Psoas muscle (tissue), 8 donors: ENCODE measurements around the gene TNFAIP1. TPM values are rescaled to one million over a fixed set of nuclear protein-coding genes. Genes with fewer than 3 reads are reported as not detected.

ENCODE experiments used
- ATAC-seq, 4 donors: fragments of 200-7000 bp; cut with Tn5 transposase; one replicate each; pipeline ENCODE4 v1.9.1; 2020; ENCODE audit warnings: moderate library complexity in 3 of 4, mild to moderate bottlenecking in 2 of 4
- DNase-seq, 2 donors: peaks; one replicate each; pipeline ENCODE4 v3.0.0-alpha.2; 2020
- H3K27ac ChIP-seq: fragments of 200-600 bp; one replicate; pipeline ENCODE4 v1.8.0; 2022
- H3K27me3 ChIP-seq, 3 donors: fragments of 200-600 bp in 1 of 3; one replicate each; pipeline versions ENCODE4 v1.6.1 to v1.8.0; 2013 to 2022; ENCODE audit warnings: low read length in 2 of 3, mild to moderate bottlenecking in 2 of 3, moderate library complexity in 1 of 3; ENCODE audit not compliant: insufficient read depth in 3 of 3
- H3K36me3 ChIP-seq, 2 donors: fragments of 200-600 bp in 1 of 2; one replicate each; pipeline versions ENCODE4 v1.6.1 to v1.8.0; 2013 to 2022; ENCODE audit warnings: low read depth in 1 of 2, mild to moderate bottlenecking in 1 of 2, moderate library complexity in 1 of 2; ENCODE audit not compliant: insufficient read depth in 1 of 2
- H3K4me1 ChIP-seq: fragments of 200-600 bp; one replicate; pipeline ENCODE4 v1.8.0; 2022
- H3K4me3 ChIP-seq: fragments of 200-600 bp; one replicate; pipeline ENCODE4 v1.8.0; 2022; ENCODE audit warnings: mild to moderate bottlenecking
- H3K9me3 ChIP-seq: fragments of 200-600 bp; one replicate; pipeline ENCODE4 v1.8.0; 2022
- WGBS, 3 donors: extraction: QIAGEN DNeasy Blood & Tissue Kit; methylation state at CpG; one replicate each; pipeline versions ENCODE4 v1.1.6 to v1.1.7; 2013; 5-methylcytosine and 5-hydroxymethylcytosine counted together
- intact Hi-C, 2 donors: fragments of 100-400 bp; cut with DNase I; formaldehyde crosslinking; loops; one replicate each; pipeline versions ENCODE4 v1.11.0 to v1.14.2; 2022
- polyA plus RNA-seq, 3 donors: library from polyadenylated mRNA; stranded (reverse); fragments of 200-250 nt; gene quantifications; one replicate each; pipeline ENCODE4 v1.2.3, GENCODE V29; 2013
- total RNA-seq, 4 donors: library from RNA; stranded (reverse); fragmentation: NEBNext Ultra II Directional in 2 of 4; extraction: Animal tissue kit (Norgen Biotek cat#: 25700) in 2 of 4; gene quantifications; one replicate each; pipeline versions ENCODE4 v1.2.1 to v1.2.4, GENCODE V29; 2021 to 2023
- TF ChIP-seq, protein P1 (sequence below): fragments of 200-600 bp; IDR thresholded peaks from one replicate; pipeline ENCODE4 v1.8.0; 2022; ENCODE audit warnings: antibody characterized with exemption
- donor health status: healthy with polysubstance abuse.
- donor health status: DM: no; HTN: no; CAD: no; lungs with moderate emphysema.
- donor health status: Bipolar disorder and iron deficiency.
- donor health status: healthy.
- donor health status: DM: yes; HTN: yes; CAD: no.
- donor health status: DM: no; HTN: no; CAD: no.
- donor health status: DM: no; HTN: no; CAD: no.
- donor health status: DM: yes; HTN: yes; CAD: no.

Gene TNFAIP1
- total and polyA plus RNA-seq, 7 donors: 13.0 to 32.6 (median 23.3) TPM

DNA sequence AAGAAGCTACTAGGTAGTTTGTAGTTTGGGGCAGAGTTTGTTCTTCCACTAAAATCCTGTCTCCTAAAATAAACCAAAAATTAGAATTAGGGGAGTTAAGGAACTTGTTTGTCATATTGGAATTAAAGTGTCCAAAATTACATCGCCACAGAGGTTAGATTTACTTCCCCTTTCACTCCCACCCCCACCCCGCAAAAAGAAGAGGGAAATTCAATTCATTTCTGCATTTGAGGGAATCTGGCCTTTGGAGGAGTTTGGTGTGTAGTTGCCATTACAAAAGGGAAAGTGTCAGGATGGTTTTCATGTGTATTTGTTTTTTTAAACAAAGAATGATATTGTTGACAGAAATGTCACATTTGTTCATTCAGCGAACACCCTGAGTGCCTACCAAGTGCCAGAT, 10.8 kb upstream of the TNFAIP1 start:
- H3K4me1 ChIP-seq: peaks cover 3% of the 10 kb centered on the region
- no peak overlapping the region for H3K27ac ChIP-seq
- no peak for DNase-seq
- WGBS, 3 donors: 89 to 94% (median 90%) methylated on average over 3 of the region's 3 CpGs
- ATAC-seq: no peak
- intact Hi-C loops: no loop called here
- H3K36me3 ChIP-seq: peaks cover 2 to 38% of the 10 kb centered on the region in 2 donors
- no peaks in the 10 kb centered on the region for H3K27me3 ChIP-seq
- H3K9me3 ChIP-seq: no peaks in the 10 kb centered on the region
- TF ChIP-seq, protein P1, sequence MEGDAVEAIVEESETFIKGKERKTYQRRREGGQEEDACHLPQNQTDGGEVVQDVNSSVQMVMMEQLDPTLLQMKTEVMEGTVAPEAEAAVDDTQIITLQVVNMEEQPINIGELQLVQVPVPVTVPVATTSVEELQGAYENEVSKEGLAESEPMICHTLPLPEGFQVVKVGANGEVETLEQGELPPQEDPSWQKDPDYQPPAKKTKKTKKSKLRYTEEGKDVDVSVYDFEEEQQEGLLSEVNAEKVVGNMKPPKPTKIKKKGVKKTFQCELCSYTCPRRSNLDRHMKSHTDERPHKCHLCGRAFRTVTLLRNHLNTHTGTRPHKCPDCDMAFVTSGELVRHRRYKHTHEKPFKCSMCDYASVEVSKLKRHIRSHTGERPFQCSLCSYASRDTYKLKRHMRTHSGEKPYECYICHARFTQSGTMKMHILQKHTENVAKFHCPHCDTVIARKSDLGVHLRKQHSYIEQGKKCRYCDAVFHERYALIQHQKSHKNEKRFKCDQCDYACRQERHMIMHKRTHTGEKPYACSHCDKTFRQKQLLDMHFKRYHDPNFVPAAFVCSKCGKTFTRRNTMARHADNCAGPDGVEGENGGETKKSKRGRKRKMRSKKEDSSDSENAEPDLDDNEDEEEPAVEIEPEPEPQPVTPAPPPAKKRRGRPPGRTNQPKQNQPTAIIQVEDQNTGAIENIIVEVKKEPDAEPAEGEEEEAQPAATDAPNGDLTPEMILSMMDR: no peak
- H3K4me3 ChIP-seq: no peak overlapping the region

DNA sequence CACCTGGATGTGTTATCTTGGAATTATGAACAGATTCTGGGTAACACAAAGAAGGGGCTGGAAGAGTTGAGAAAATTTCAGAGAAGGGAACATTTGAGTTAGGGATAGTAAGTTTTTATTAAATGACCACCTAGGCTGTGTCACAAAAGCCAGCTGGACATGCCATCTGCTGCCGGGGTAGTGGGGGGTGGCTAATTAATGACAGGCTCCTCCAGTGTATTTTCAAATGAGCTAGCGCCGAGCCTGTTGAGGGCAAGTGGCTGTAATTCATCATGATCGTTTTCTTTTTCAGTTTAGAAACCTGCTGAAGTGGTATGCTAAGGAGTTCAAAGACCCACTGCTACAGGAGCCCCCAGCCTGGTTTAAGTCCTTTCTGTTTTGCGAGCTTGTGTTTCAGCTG, 10.3 kb upstream of the TNFAIP1 start:
- TF ChIP-seq, protein P1: no peak
- 51 to 56% (median 55%) methylated on average over 5 of the region's 5 CpGs for WGBS, 3 donors
- Histone ChIP-seq H3K27me3 (no peaks in the 10 kb centered on the region), H3K4me1 (no peaks in the 10 kb centered on the region), H3K27ac (no peak overlapping the region), H3K9me3 (no peaks in the 10 kb centered on the region), H3K36me3 (peaks cover 2 to 42% of the 10 kb centered on the region in 2 donors), H3K4me3 (no peak overlapping the region)
- intact Hi-C loops: no loop called here
- no peak for DNase-seq
- no peak for ATAC-seq

DNA sequence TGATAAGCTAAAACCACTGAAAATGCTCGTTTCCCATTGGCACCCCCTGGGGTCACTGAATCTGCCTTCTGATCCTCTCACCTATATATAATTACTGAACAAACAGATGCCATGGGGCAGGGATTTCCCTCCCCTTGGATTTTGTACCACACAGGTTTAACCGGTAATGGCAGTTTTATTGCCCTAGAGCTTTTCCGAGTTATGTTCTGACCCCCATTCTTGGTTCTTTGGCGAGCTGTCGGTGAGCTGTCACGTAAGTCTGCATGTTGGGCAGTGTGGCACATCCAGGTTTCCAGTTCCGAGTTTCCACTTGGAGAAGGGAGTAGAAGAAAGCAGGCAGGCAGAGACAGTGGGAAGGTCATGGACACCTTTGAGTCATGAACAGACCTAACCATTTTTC, 9.4 kb upstream of the TNFAIP1 start:
- Histone ChIP-seq H3K36me3 (peaks cover 2 to 51% of the 10 kb centered on the region in 2 donors), H3K4me1 (no peaks in the 10 kb centered on the region), H3K9me3 (no peaks in the 10 kb centered on the region), H3K27me3 (no peaks in the 10 kb centered on the region), H3K4me3 (no peak overlapping the region), H3K27ac (no peak overlapping the region)
- DNase-seq: no peak
- TF ChIP-seq, protein P1: no peak
- 86 to 91% (median 86%) methylated on average over 7 of the region's 7 CpGs for WGBS, 3 donors
- no peak for ATAC-seq
- intact Hi-C loops: no loop called here

DNA sequence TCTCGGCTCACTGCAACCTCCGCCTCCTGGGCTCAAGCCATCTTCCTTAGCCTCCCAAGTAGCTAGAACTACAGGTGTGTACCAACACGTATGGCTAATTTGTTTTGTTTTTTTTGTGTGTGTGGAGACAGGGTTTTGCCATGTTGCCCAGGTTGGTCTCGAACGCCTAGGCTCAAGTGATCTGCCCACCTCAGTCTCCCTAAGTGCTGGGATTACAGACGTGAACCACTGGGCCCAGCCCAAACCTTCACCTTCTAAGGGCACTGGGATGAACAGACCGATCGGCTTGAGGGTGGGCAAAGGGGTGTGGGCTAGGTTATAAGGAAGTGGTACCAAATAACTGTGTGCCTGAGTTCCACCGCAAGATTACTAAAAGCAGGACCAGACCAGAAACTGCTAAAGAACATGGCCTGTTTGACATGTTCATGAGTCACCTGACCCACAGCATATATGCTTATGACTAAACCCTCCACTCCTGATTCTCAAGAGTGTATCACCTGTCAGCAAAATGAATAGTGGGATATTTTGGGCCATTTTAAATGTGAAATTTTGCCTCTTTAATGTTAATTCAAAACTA, 8.4 kb upstream of the TNFAIP1 start:
- intact Hi-C loops: no loop called here
- peaks cover 2 to 62% of the 10 kb centered on the region in 2 donors for H3K36me3 ChIP-seq
- no peaks in the 10 kb centered on the region for H3K4me1 ChIP-seq
- 88 to 94% (median 89%) methylated on average over 9 of the region's 9 CpGs for WGBS, 3 donors
- H3K9me3 ChIP-seq: no peaks in the 10 kb centered on the region
- no peaks in the 10 kb centered on the region for H3K27me3 ChIP-seq
- ATAC-seq (no peak), DNase-seq (no peak)
- no peak overlapping the region for H3K4me3 ChIP-seq
- TF ChIP-seq, protein P1: no peak
- no peak overlapping the region for H3K27ac ChIP-seq

DNA sequence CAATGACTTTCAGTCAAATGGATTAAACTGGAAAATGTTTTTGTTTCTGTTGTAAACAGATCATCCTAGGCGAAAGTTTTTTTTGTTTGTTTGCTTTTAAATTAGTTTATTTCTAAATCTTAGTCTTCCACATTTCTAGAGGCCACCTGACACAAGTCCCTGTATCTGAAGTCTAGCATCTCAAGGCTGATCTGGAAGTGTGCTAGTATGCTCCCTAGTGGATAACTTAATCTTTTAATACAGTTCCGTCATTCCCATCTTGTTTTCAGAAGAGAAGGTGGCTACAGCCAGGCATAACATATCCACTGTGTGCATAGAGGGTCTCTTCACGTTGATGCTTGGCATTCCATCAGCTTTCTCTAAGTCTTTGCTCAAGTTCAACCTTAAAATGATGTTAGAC, 7.9 kb upstream of the TNFAIP1 start:
- TF ChIP-seq, protein P1: no peak
- no peak for DNase-seq
- intact Hi-C loops: no loop called here
- Histone ChIP-seq H3K4me3 (no peak overlapping the region), H3K4me1 (no peaks in the 10 kb centered on the region), H3K36me3 (peaks cover 2 to 67% of the 10 kb centered on the region in 2 donors), H3K27ac (no peak overlapping the region), H3K9me3 (no peaks in the 10 kb centered on the region), H3K27me3 (no peaks in the 10 kb centered on the region)
- no peak for ATAC-seq
- 57 to 62% (median 62%) methylated on average over 3 of the region's 3 CpGs for WGBS, 3 donors
